Measurements from ENCODE around the gene CCL1.

DNA sequence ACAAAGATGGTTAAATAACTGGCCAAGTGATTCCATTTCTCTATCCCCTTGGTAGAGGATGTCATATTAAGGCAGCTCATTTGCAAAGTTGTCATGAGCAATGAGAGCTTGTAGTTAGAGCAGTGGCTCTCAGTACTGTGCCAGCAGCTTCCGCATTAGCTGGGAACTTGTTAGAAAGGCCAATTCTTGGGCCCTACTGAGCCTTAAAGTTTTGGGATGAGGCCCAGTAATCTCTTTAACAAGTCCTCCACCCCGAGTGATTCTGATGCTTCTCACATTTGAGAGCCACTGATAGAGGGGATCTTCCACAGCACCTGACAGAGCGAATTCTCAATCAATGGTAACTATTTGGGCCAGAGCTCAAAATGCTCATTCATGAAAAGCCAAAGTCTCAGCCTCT lies 20.2 kb upstream of the CCL1 start:
- TF ChIP-seq, protein P1, sequence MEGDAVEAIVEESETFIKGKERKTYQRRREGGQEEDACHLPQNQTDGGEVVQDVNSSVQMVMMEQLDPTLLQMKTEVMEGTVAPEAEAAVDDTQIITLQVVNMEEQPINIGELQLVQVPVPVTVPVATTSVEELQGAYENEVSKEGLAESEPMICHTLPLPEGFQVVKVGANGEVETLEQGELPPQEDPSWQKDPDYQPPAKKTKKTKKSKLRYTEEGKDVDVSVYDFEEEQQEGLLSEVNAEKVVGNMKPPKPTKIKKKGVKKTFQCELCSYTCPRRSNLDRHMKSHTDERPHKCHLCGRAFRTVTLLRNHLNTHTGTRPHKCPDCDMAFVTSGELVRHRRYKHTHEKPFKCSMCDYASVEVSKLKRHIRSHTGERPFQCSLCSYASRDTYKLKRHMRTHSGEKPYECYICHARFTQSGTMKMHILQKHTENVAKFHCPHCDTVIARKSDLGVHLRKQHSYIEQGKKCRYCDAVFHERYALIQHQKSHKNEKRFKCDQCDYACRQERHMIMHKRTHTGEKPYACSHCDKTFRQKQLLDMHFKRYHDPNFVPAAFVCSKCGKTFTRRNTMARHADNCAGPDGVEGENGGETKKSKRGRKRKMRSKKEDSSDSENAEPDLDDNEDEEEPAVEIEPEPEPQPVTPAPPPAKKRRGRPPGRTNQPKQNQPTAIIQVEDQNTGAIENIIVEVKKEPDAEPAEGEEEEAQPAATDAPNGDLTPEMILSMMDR (IDR thresholded peaks at IDR 0.05): no peak
- TF ChIP-seq POLR2A (IDR thresholded peaks at IDR 0.05) (no peak), EP300 (IDR thresholded peaks at IDR 0.05) (no peak), POLR2AphosphoS5 (IDR thresholded peaks at IDR 0.05) (no peak)
